Measurements from ENCODE around the gene KDM4C. TPM values are rescaled to one million over a fixed set of nuclear protein-coding genes. Genes with fewer than 3 reads are reported as not detected.

The KDM4C gene
- 16.8 TPM for total RNA-seq (2021; ENCODE audit: unreplicated experiment)
- polyA plus RNA-seq (2012) = 13.6 and 16.7 TPM in 2 replicates
- Bru-seq, nascent RNA = percentile 74 among the genes with signal in this experiment
- BruChase-seq, experiment 1, labeled RNA remaining after a 6-hour chase = percentile 53 among the genes with signal in this experiment
- percentile 58 among the genes with signal in this experiment for BruChase-seq, experiment 2, labeled RNA remaining after a 2-hour chase
- long read RNA-seq, full-length matches to known transcripts = 13 of 29 reads
- long read RNA-seq, partial matches to known transcripts = 4 of 29 reads
- long read RNA-seq, other reads (novel, unspliced or antisense) = 12 of 29 reads

DNA sequence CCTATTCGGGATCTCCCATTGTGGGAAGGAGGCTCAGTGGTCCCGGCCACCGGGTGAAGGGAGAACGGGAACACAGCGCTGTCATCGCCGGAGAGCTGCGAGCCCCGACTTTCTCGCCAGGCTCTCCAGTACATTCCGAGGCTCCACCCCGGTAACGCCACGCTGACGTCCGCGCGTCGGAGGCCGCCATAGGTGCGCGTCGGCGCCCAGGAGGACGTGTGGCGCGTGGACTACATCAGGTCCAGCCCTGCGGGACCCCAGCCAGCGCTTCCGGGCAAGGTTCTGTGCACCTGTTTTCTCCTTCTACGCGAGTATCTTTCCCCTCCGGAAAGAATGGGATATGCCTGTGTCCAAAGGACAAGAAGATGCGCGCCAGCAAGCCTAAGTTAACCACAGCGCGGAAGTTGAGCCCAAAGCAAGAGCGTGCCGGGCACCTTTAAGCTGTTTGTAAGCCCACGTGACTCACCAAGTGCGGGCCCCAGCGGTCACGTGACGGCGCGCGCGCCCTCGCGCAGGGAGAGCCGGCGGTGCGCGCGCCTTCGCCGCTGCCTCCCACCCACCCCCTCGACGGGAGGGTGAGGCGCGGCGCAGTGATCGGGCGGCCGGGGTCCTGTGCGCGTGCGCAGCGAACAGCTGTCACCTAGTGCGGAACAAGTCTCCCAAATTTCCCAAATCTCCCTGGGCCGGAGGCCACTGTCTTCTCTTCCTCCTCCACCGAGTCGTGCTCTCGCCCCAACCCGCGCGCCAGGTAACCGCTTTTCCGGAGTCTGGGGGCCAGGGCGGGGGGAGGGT lies at the start of gene KDM4C:
Gene KDM4C (plus strand): TSS at position 518 of the 792 bp plus-strand sequence. CDS start 35,016 bp downstream, outside the sequence.
- BruUV-seq (replicated peaks) = TSS peak; percentile 93
- ChIA-PET RAD21 (ENCODE audit: low non-redundant PET in 1 of 2, low total read pairs in 2 of 2, uncharacterized antibody in 2 of 2, unreplicated experiment in 2 of 2) (interaction anchor here (0.6 to 0.7 kb wide), 2 partner anchors 23 to 182 kb away, joined by 3 read pairs; no protein-coding TSS in a partner anchor), POLR2A (interaction anchor here (0.6 to 1.6 kb wide), 5 partner anchors 8 to 733 kb away, joined by 3 to 5 read pairs (median 3); no protein-coding TSS in a partner anchor), CTCF (interaction anchor here (0.8 to 1.0 kb wide), 2 partner anchors 72 to 90 kb away, joined by 3 read pairs; no protein-coding TSS in a partner anchor)
- no peaks in the 10 kb centered on the region for H4K20me1 ChIP-seq (ENCODE audit: insufficient read depth)
- intact Hi-C loops (cut with micrococcal nuclease) = loop anchor here (2.0 to 10.0 kb wide), 2 partner anchors 77 to 343 kb away; partner anchors contain the start of gene UHRF2
- H3K9me3 ChIP-seq (ENCODE audit: control insufficient read depth in 1 of 2, insufficient read depth in 1 of 2, low read depth in 1 of 2, low read length in 2 of 2) = no peaks in the 10 kb centered on the region
- no peaks in the 10 kb centered on the region for H3K27me3 ChIP-seq (ENCODE audit: insufficient read depth, low read length)
- H3K79me2 ChIP-seq (ENCODE audit: insufficient read depth, low read length) = peaks cover 36% of the 10 kb centered on the region
- H3K36me3 ChIP-seq (ENCODE audit: control insufficient read depth in 1 of 2, insufficient read depth in 2 of 2, low read length in 2 of 2) = no peaks in the 10 kb centered on the region
- H3K9me2 ChIP-seq (ENCODE audit: insufficient read depth) = no peaks in the 10 kb centered on the region
- ATAC-seq = peak; percentile 89
- H3K4me1 ChIP-seq (ENCODE audit: control insufficient read depth in 1 of 2, insufficient read depth in 2 of 2, low read length in 2 of 2) = peaks cover 7 to 23% of the 10 kb centered on the region in 2 experiments; a peak in 3 of 4 replicates
- peak within 1 kb of the TSS; percentile 81 to 91 for H3K4me3 ChIP-seq (replicated peaks in 1 of 2; ENCODE audit: low read depth in 1 of 2, low read length in 2 of 2)
- peak; percentile 90 for DNase-seq (ENCODE audit: low read depth, low spot score)
- H3K4me2 ChIP-seq (ENCODE audit: low read length) = peak within 1 kb of the TSS; percentile 98
- peak within 1 kb of the TSS; percentile 87 for H2AFZ ChIP-seq (ENCODE audit: low read depth, low read length, poor library complexity, severe bottlenecking)
- peak within 1 kb of the TSS; percentile 91 for H3K27ac ChIP-seq (ENCODE audit: low read depth, low read length)
- H3K9ac ChIP-seq (ENCODE audit: low read length) = peak within 1 kb of the TSS; percentile 75
- no peak for TF ChIP-seq ZFX (IDR thresholded peaks at IDR 0.05)
- TF ChIP-seq EZH2phosphoT487 (IDR thresholded peaks at IDR 0.05; ENCODE audit: borderline replicate concordance) = no peak
- TF ChIP-seq ZNF274 (IDR thresholded peaks at IDR 0.05; ENCODE audit: low read depth, low read length) = no peak
- TF ChIP-seq POLR2AphosphoS5 (IDR thresholded peaks at IDR 0.05; ENCODE audit: low read depth, low read length) = peak; percentile 73
- peak; percentile 57; the same call in 1 of the 2 replicates for TF ChIP-seq ELF1 (IDR thresholded peaks at IDR 0.05; ENCODE audit: borderline replicate concordance, low read depth)
- TF ChIP-seq, protein P1, sequence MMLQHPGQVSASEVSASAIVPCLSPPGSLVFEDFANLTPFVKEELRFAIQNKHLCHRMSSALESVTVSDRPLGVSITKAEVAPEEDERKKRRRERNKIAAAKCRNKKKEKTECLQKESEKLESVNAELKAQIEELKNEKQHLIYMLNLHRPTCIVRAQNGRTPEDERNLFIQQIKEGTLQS (IDR thresholded peaks at IDR 0.05) = no peak
- TF ChIP-seq SP1 (IDR thresholded peaks at IDR 0.05; ENCODE audit: low read depth) = peak; percentile 52; the same call in 1 of the 2 replicates
- peak; percentile 94 for TF ChIP-seq POLR2A (IDR thresholded peaks at IDR 0.05; ENCODE audit: borderline replicate concordance, extremely low read depth, insufficient read depth, insufficient read length)
- no peak for TF ChIP-seq EZH2 (IDR thresholded peaks at IDR 0.05)
- TF ChIP-seq, protein P2, sequence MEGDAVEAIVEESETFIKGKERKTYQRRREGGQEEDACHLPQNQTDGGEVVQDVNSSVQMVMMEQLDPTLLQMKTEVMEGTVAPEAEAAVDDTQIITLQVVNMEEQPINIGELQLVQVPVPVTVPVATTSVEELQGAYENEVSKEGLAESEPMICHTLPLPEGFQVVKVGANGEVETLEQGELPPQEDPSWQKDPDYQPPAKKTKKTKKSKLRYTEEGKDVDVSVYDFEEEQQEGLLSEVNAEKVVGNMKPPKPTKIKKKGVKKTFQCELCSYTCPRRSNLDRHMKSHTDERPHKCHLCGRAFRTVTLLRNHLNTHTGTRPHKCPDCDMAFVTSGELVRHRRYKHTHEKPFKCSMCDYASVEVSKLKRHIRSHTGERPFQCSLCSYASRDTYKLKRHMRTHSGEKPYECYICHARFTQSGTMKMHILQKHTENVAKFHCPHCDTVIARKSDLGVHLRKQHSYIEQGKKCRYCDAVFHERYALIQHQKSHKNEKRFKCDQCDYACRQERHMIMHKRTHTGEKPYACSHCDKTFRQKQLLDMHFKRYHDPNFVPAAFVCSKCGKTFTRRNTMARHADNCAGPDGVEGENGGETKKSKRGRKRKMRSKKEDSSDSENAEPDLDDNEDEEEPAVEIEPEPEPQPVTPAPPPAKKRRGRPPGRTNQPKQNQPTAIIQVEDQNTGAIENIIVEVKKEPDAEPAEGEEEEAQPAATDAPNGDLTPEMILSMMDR (IDR thresholded peaks at IDR 0.05 in 2 of 3, conservative IDR thresholded peaks at IDR 0.05 in 1 of 3; ENCODE audit: borderline replicate concordance in 1 of 3, insufficient read depth in 1 of 3, low read depth in 2 of 3, low read length in 2 of 3) = no peak
- peak; percentile 80 for TF ChIP-seq SIN3A (IDR thresholded peaks at IDR 0.05; ENCODE audit: low read depth)
- TF ChIP-seq, protein P3, sequence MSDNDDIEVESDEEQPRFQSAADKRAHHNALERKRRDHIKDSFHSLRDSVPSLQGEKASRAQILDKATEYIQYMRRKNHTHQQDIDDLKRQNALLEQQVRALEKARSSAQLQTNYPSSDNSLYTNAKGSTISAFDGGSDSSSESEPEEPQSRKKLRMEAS (IDR thresholded peaks at IDR 0.05) = peak; percentile 96
- TF ChIP-seq EGR1 (IDR thresholded peaks at IDR 0.05; ENCODE audit: low read depth) = no peak
- peak; percentile 64 for TF ChIP-seq TCF7L2 (IDR thresholded peaks at IDR 0.05; ENCODE audit: borderline replicate concordance, extremely low read depth, insufficient read depth, insufficient read length)
- TF ChIP-seq JUND (IDR thresholded peaks at IDR 0.05) = no peak; the same call in none of the 2 replicates
- no peak; the same call in 1 of the 2 replicates for TF ChIP-seq CBX3 (IDR thresholded peaks at IDR 0.05; ENCODE audit: low read depth)
- TF ChIP-seq FOSL1 (IDR thresholded peaks at IDR 0.05; ENCODE audit: low read depth) = no peak; the same call in 1 of the 2 replicates
- TF ChIP-seq, protein P4, sequence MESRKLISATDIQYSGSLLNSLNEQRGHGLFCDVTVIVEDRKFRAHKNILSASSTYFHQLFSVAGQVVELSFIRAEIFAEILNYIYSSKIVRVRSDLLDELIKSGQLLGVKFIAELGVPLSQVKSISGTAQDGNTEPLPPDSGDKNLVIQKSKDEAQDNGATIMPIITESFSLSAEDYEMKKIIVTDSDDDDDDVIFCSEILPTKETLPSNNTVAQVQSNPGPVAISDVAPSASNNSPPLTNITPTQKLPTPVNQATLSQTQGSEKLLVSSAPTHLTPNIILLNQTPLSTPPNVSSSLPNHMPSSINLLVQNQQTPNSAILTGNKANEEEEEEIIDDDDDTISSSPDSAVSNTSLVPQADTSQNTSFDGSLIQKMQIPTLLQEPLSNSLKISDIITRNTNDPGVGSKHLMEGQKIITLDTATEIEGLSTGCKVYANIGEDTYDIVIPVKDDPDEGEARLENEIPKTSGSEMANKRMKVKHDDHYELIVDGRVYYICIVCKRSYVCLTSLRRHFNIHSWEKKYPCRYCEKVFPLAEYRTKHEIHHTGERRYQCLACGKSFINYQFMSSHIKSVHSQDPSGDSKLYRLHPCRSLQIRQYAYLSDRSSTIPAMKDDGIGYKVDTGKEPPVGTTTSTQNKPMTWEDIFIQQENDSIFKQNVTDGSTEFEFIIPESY (IDR thresholded peaks at IDR 0.05; ENCODE audit: extremely low read depth, insufficient replicate concordance, low read length) = no peak
- no peak for TF ChIP-seq CEBPB (IDR thresholded peaks at IDR 0.05; ENCODE audit: low read depth)
